Vagina (tissue), 2 donors: ENCODE data around the gene SPTBN4. TPM values are rescaled to one million over a fixed set of nuclear protein-coding genes. Genes with fewer than 3 reads are reported as not detected.

Source experiments
- DNase-seq, 2 donors: peaks; one replicate each; pipeline ENCODE4 v3.0.0-alpha.2; 2017; ENCODE audit errors: extremely low spot score in 2 of 2
- H3K27ac ChIP-seq: fragments of 200-600 bp; sonication (generic); one replicate; pipeline ENCODE4 v1.5.1; 2019
- H3K27me3 ChIP-seq: fragments of 200-600 bp; sonication (generic); one replicate; pipeline ENCODE4 v1.5.1; 2019
- H3K36me3 ChIP-seq, 2 donors: fragments of 200-600 bp; sonication (generic); one replicate each; pipeline ENCODE4 v1.5.1; 2017 to 2019
- H3K4me1 ChIP-seq: fragments of 200-600 bp; sonication (generic); one replicate; pipeline ENCODE4 v1.5.1; 2019
- H3K4me3 ChIP-seq, 2 donors: fragments of 200-600 bp; sonication (generic); 1 replicate in 1 of 2; 2 replicates in 1 of 2; pipeline ENCODE4 v1.5.1; 2016 to 2019
- H3K9me3 ChIP-seq: fragments of 200-600 bp; sonication (generic); one replicate; pipeline ENCODE4 v1.5.1; 2019
- CTCF ChIP-seq, 3 experiments: fragments of 450-650 bp in 2 of 3; fragments of 200-600 bp in 1 of 3; sonication (generic) in 1 of 3; IDR thresholded peaks; one replicate each; pipeline ENCODE4 v1.5.1; 2017 to 2019; ENCODE audit warnings: antibody characterized with exemption in 3 of 3, mild to moderate bottlenecking in 2 of 3, moderate library complexity in 2 of 3
- POLR2A ChIP-seq, 2 donors: fragments of 450-650 bp; IDR thresholded peaks; one replicate each; pipeline ENCODE4 v1.6.1; 2017; ENCODE audit warnings: antibody characterized with exemption in 2 of 2, mild to moderate bottlenecking in 2 of 2, moderate library complexity in 2 of 2
- POLR2AphosphoS5 ChIP-seq, 2 donors: sonication (generic); formaldehyde crosslinking; IDR thresholded peaks; one replicate each; pipeline ENCODE4 v1.9.0; 2017; ENCODE audit warnings: antibody characterized with exemption in 2 of 2, mild to moderate bottlenecking in 2 of 2, low read depth in 1 of 2; ENCODE audit not compliant: insufficient read depth in 1 of 2
- intact Hi-C: fragments of 100-400 bp; cut with DNase I; formaldehyde crosslinking; loops from one replicate; pipeline ENCODE4 v1.15.1; 2023
- total RNA-seq: library from RNA; depleted of rRNA; stranded (reverse); fragments of >200 nt; gene quantifications from one replicate; pipeline ENCODE4 v1.2.3, GENCODE V29; 2016

SPTBN4 gene
- total RNA-seq, 1 donor from 2014 or later: 1.7 TPM

- Histone ChIP-seq H3K27ac (no peak overlapping the region), H3K9me3 (no peaks in the 10 kb centered on the region), H3K4me3 (no peak overlapping the region), H3K4me1 (peaks cover 22% of the 10 kb centered on the region), H3K27me3 (no peaks in the 10 kb centered on the region), H3K36me3 (peaks cover 0 to 50% of the 10 kb centered on the region in 2 donors)
- TF ChIP-seq CTCF (IDR thresholded peaks at IDR 0.05) (no peak), POLR2A (IDR thresholded peaks at IDR 0.05) (no peak), POLR2AphosphoS5 (IDR thresholded peaks at IDR 0.05; ENCODE audit: insufficient read depth in 1 of 2, low read depth in 1 of 2) (no peak)
- intact Hi-C loops: loop anchor here (5.0 kb wide), 1 partner anchor 777 kb away; no protein-coding TSS in a partner anchor
- DNase-seq: no peak
These were observed 152.7 kb downstream of the SPTBN4 start for GRCh38 chr19:40619333-40620160.

- Histone ChIP-seq H3K4me3 (no peak overlapping the region), H3K36me3 (peaks cover 0 to 55% of the 10 kb centered on the region in 2 donors), H3K27ac (no peak overlapping the region), H3K4me1 (peaks cover 16% of the 10 kb centered on the region), H3K9me3 (no peaks in the 10 kb centered on the region), H3K27me3 (no peaks in the 10 kb centered on the region)
- no peak for DNase-seq
- intact Hi-C loops: no loop called here
- no peak for TF ChIP-seq POLR2A (IDR thresholded peaks at IDR 0.05)
- TF ChIP-seq POLR2AphosphoS5 (IDR thresholded peaks at IDR 0.05; ENCODE audit: insufficient read depth in 1 of 2, low read depth in 1 of 2): no peak
- TF ChIP-seq CTCF (IDR thresholded peaks at IDR 0.05): no peak
These were observed 153.3 kb downstream of the SPTBN4 start for GRCh38 chr19:40620161-40620485.

- H3K4me3 ChIP-seq: no peak overlapping the region
- TF ChIP-seq POLR2A (IDR thresholded peaks at IDR 0.05): no peak
- no peak for TF ChIP-seq POLR2AphosphoS5 (IDR thresholded peaks at IDR 0.05; ENCODE audit: insufficient read depth in 1 of 2, low read depth in 1 of 2)
- TF ChIP-seq CTCF (IDR thresholded peaks at IDR 0.05): no peak
- peaks cover 5% of the 10 kb centered on the region for H3K4me1 ChIP-seq
- no peak for DNase-seq
- peaks cover 0 to 65% of the 10 kb centered on the region in 2 donors for H3K36me3 ChIP-seq
- intact Hi-C loops: no loop called here
- no peaks in the 10 kb centered on the region for H3K9me3 ChIP-seq
- no peak overlapping the region for H3K27ac ChIP-seq
- no peaks in the 10 kb centered on the region for H3K27me3 ChIP-seq
These were observed 154.5 kb downstream of the SPTBN4 start for GRCh38 chr19:40621283-40621682.

GRCh38 chr19:40621966-40622772 lies 155.4 kb downstream of the SPTBN4 start:
- DNase-seq: no peak
- Histone ChIP-seq H3K4me3 (no peak overlapping the region), H3K4me1 (peaks cover 4% of the 10 kb centered on the region), H3K9me3 (no peaks in the 10 kb centered on the region), H3K27ac (no peak overlapping the region), H3K36me3 (peaks cover 0 to 74% of the 10 kb centered on the region in 2 donors), H3K27me3 (no peaks in the 10 kb centered on the region)
- intact Hi-C loops: no loop called here
- TF ChIP-seq CTCF (IDR thresholded peaks at IDR 0.05) (no peak), POLR2A (IDR thresholded peaks at IDR 0.05) (no peak), POLR2AphosphoS5 (IDR thresholded peaks at IDR 0.05; ENCODE audit: insufficient read depth in 1 of 2, low read depth in 1 of 2) (no peak)

- H3K4me3 ChIP-seq: no peak overlapping the region
- no peak overlapping the region for H3K27ac ChIP-seq
- DNase-seq: no peak
- peaks cover 4% of the 10 kb centered on the region for H3K4me1 ChIP-seq
- intact Hi-C loops: no loop called here
- H3K36me3 ChIP-seq: peaks cover 0 to 80% of the 10 kb centered on the region in 2 donors
- H3K27me3 ChIP-seq: no peaks in the 10 kb centered on the region
- no peak for TF ChIP-seq POLR2AphosphoS5 (IDR thresholded peaks at IDR 0.05; ENCODE audit: insufficient read depth in 1 of 2, low read depth in 1 of 2)
- H3K9me3 ChIP-seq: no peaks in the 10 kb centered on the region
These were observed 155.9 kb downstream of the SPTBN4 start for GRCh38 chr19:40622773-40623075.
